Endothelial cell (in vitro differentiated cells): ENCODE data around the gene ANGPTL8. TPM values are rescaled to one million over a fixed set of nuclear protein-coding genes. Genes with fewer than 3 reads are reported as not detected.

Experiments
- DNase-seq: peaks from one replicate; pipeline ENCODE4 v3.0.0; 2021; ENCODE audit warnings: low spot score
- H3K27ac Mint-ChIP-seq: one replicate; pipeline ENCODE4 v1.8.0; 2021; ENCODE audit warnings: mixed read lengths, inconsistent platforms; ENCODE audit not compliant: unreplicated experiment
- H3K27me3 Mint-ChIP-seq: one replicate; pipeline ENCODE4 v1.8.0; 2021; ENCODE audit warnings: mild to moderate bottlenecking, moderate library complexity, mixed read lengths, inconsistent platforms; ENCODE audit not compliant: unreplicated experiment
- H3K36me3 Mint-ChIP-seq: one replicate; pipeline ENCODE4 v1.8.0; 2021; ENCODE audit warnings: mild to moderate bottlenecking, low read depth, mixed read lengths, inconsistent platforms; ENCODE audit not compliant: unreplicated experiment
- H3K4me1 Mint-ChIP-seq: one replicate; pipeline ENCODE4 v1.8.0; 2021; ENCODE audit warnings: mild to moderate bottlenecking, mixed read lengths, inconsistent platforms; ENCODE audit not compliant: unreplicated experiment
- H3K4me3 Mint-ChIP-seq: one replicate; pipeline ENCODE4 v1.8.0; 2021; ENCODE audit warnings: mild to moderate bottlenecking, mixed read lengths, inconsistent platforms; ENCODE audit not compliant: unreplicated experiment
- H3K9me3 Mint-ChIP-seq: one replicate; pipeline ENCODE4 v1.8.0; 2021; ENCODE audit warnings: mixed read lengths, inconsistent platforms; ENCODE audit not compliant: unreplicated experiment
- CTCF ChIP-seq: fragments of 200-600 bp; sonication (generic); IDR thresholded peaks from one replicate; pipeline ENCODE4 v1.5.0; 2021; ENCODE audit warnings: antibody characterized with exemption; ENCODE audit not compliant: unreplicated experiment
- total RNA-seq: library from RNA; stranded (reverse); fragmentation: NEBNext Ultra II Directional; extraction: Animal tissue kit (Norgen Biotek cat#: 25700); gene quantifications from one replicate; pipeline ENCODE4 v1.2.1, GENCODE V29; 2021; ENCODE audit not compliant: unreplicated experiment

ANGPTL8 gene
- total RNA-seq, 1 donor from 2014 or later, result not detected

- DNase-seq, result no peak
- peaks cover 74% of the 10 kb centered on the region for H3K36me3 Mint-ChIP-seq
- peak overlapping the region; percentile 81 for H3K4me3 Mint-ChIP-seq
- TF ChIP-seq CTCF, result no peak
- peaks cover 18% of the 10 kb centered on the region for H3K4me1 Mint-ChIP-seq
- H3K27me3 Mint-ChIP-seq, result peaks cover 18% of the 10 kb centered on the region
- no peak overlapping the region for H3K27ac Mint-ChIP-seq
- H3K9me3 Mint-ChIP-seq, result no peaks in the 10 kb centered on the region
These were observed 540 bp upstream of the ANGPTL8 start for GRCh38 chr19:11238781-11239376.

GRCh38 chr19:11240008-11240444 lies 607 bp downstream of the ANGPTL8 start:
- peaks cover 18% of the 10 kb centered on the region for H3K4me1 Mint-ChIP-seq
- no peak for TF ChIP-seq CTCF
- no peaks in the 10 kb centered on the region for H3K9me3 Mint-ChIP-seq
- no peak for DNase-seq
- peak overlapping the region; percentile 47 for H3K4me3 Mint-ChIP-seq
- H3K36me3 Mint-ChIP-seq, result peaks cover 70% of the 10 kb centered on the region
- no peak overlapping the region for H3K27ac Mint-ChIP-seq
- peaks cover 18% of the 10 kb centered on the region for H3K27me3 Mint-ChIP-seq

GRCh38 chr19:11242025-11242424 lies 2.6 kb downstream of the ANGPTL8 start:
- no peaks in the 10 kb centered on the region for H3K9me3 Mint-ChIP-seq
- peaks cover 79% of the 10 kb centered on the region for H3K36me3 Mint-ChIP-seq
- no peak for TF ChIP-seq CTCF

GRCh38 chr19:11242864-11243797 lies 3.7 kb downstream of the ANGPTL8 start:
- Mint-ChIP-seq H3K36me3 (peaks cover 77% of the 10 kb centered on the region), H3K4me1 (peaks cover 9% of the 10 kb centered on the region), H3K9me3 (no peaks in the 10 kb centered on the region), H3K4me3 (peak overlapping the region; percentile 75), H3K27ac (no peak overlapping the region), H3K27me3 (peaks cover 17% of the 10 kb centered on the region)
- DNase-seq, result peak; percentile 99
- peak; percentile 83 for TF ChIP-seq CTCF

More at GRCh38 chr19:11242025-11242424, 2.6 kb downstream of the ANGPTL8 start:
- Mint-ChIP-seq H3K27me3 (peaks cover 18% of the 10 kb centered on the region), H3K4me3 (no peak overlapping the region), H3K27ac (no peak overlapping the region), H3K4me1 (peaks cover 16% of the 10 kb centered on the region)
- DNase-seq, result no peak

- H3K4me1 Mint-ChIP-seq, result peaks cover 8% of the 10 kb centered on the region
- H3K27me3 Mint-ChIP-seq, result peaks cover 15% of the 10 kb centered on the region
- no peak for DNase-seq
- no peaks in the 10 kb centered on the region for H3K9me3 Mint-ChIP-seq
- no peak overlapping the region for H3K27ac Mint-ChIP-seq
- peak overlapping the region; percentile 76 for H3K4me3 Mint-ChIP-seq
- TF ChIP-seq CTCF, result no peak
- peaks cover 77% of the 10 kb centered on the region for H3K36me3 Mint-ChIP-seq
These were observed 4.4 kb downstream of the ANGPTL8 start for GRCh38 chr19:11243798-11244169.
